Prostate gland (tissue), 2 donors: ENCODE measurements around the gene ITGAV.

Experiments
- POLR2A ChIP-seq: fragments of 450-650 bp; IDR thresholded peaks from one replicate; pipeline ENCODE4 v1.6.1; 2016; ENCODE audit warnings: antibody characterized with exemption, mild to moderate bottlenecking
- TF ChIP-seq, protein P1 (sequence below), 4 experiments: fragments of 200-600 bp in 2 of 4; fragments of 450-650 bp in 2 of 4; sonication (generic) in 2 of 4; IDR thresholded peaks; 1 replicate in 3 of 4; 2 replicates in 1 of 4; pipeline ENCODE4 v1.5.1; 2016 to 2019; ENCODE audit warnings: antibody characterized with exemption in 4 of 4, mild to moderate bottlenecking in 2 of 4, moderate library complexity in 2 of 4

DNA sequence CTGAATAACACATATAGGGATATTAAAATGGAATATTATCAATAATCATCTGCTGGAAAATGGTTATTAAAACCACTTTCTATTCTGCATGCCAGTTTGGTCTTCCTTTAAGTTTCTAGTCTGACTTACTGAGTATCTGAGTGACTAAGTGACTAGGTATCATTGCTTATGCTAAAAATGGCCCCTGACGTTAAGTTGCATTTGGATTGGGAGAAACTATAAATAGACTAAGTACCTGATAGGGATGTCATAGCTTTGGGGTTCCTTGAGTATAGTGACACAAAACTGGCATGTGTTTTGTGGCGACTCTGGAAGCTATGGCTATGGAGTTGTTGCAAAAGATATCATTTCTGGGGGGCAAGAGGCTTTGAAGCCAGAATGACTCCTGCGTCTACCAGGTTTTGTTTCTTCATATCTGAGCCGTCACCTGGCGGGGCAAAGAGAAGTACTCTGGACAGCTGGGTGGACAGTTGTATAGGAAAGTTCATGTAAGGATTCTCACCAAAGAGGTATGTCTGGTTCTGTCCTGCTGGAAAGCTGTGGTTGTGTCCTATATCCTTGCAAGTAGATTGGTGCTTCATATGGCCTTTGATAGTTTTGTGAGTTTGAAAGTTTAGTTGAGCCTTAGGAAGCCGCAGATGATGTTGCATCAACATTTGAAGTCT is 17.9 kb downstream of the ITGAV start:
- TF ChIP-seq, protein P1, sequence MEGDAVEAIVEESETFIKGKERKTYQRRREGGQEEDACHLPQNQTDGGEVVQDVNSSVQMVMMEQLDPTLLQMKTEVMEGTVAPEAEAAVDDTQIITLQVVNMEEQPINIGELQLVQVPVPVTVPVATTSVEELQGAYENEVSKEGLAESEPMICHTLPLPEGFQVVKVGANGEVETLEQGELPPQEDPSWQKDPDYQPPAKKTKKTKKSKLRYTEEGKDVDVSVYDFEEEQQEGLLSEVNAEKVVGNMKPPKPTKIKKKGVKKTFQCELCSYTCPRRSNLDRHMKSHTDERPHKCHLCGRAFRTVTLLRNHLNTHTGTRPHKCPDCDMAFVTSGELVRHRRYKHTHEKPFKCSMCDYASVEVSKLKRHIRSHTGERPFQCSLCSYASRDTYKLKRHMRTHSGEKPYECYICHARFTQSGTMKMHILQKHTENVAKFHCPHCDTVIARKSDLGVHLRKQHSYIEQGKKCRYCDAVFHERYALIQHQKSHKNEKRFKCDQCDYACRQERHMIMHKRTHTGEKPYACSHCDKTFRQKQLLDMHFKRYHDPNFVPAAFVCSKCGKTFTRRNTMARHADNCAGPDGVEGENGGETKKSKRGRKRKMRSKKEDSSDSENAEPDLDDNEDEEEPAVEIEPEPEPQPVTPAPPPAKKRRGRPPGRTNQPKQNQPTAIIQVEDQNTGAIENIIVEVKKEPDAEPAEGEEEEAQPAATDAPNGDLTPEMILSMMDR (IDR thresholded peaks at IDR 0.05) = no peak
- no peak for TF ChIP-seq POLR2A
